T-cell (primary cell): Measurements from ENCODE around the gene MYO15A. TPM values are rescaled to one million over a fixed set of nuclear protein-coding genes. Genes with fewer than 3 reads are reported as not detected.

Experiments used
- ATAC-seq, 4 experiments: fragments of 200-7000 bp in 3 of 4; fragments of 150-1000 bp in 1 of 4; cut with Tn5 transposase; replicated peaks in 1 of 4; 1 replicate in 3 of 4; 2 replicates in 1 of 4; pipeline ENCODE4 v1.10.0; 2021; ENCODE audit warnings: moderate library complexity in 3 of 4, mild to moderate bottlenecking in 2 of 4, moderate number of reproducible peaks in 1 of 4
- CTCF ChIA-PET, 2 donors: fragments of 300-600 bp; sonication (Branson Sonifier 250); formaldehyde crosslinking; loops; one replicate each; lab custom pipeline; 2022; ENCODE audit warnings: antibody characterized with exemption in 2 of 2; lab: Charles Lee
- POLR2A ChIA-PET, 2 donors: fragments of 300-600 bp; sonication (Branson Sonifier 250); formaldehyde crosslinking; loops; one replicate each; lab custom pipeline; 2022; ENCODE audit warnings: antibody characterized with exemption in 2 of 2; lab: Charles Lee
- DNase-seq, 35 experiments: peaks; one replicate each; pipeline versions ENCODE4 v3.0.0 to v3.0.0-alpha.2; 2013 to 2023
- H3K27ac ChIP-seq: one replicate; pipeline ENCODE4 v1.5.1; 2013; ENCODE audit warnings: low read length
- H3K27me3 ChIP-seq, 2 experiments: replicated peaks in 1 of 2; 1 replicate in 1 of 2; 2 replicates in 1 of 2; pipeline versions ENCODE4 v1.6.1 to v1.7.0; 2013; ENCODE audit warnings: low read length in 1 of 2, mixed read lengths in 1 of 2; ENCODE audit not compliant: control insufficient read depth in 2 of 2, insufficient read depth in 2 of 2; ENCODE audit errors: extremely low read depth in 1 of 2
- H3K36me3 ChIP-seq, 2 donors: 1 replicate in 1 of 2; 2 replicates in 1 of 2; pipeline versions ENCODE4 v1.6.1 to v1.7.0; 2013; ENCODE audit warnings: low read length in 1 of 2; ENCODE audit not compliant: control insufficient read depth in 2 of 2, insufficient read depth in 1 of 2; ENCODE audit errors: extremely low read depth in 1 of 2
- H3K4me1 ChIP-seq, 2 experiments: 1 replicate in 1 of 2; 2 replicates in 1 of 2; pipeline versions ENCODE4 v1.6.1 to v1.7.0; 2013; ENCODE audit warnings: low read length in 2 of 2, mixed read lengths in 1 of 2; ENCODE audit not compliant: insufficient read depth in 2 of 2, control insufficient read depth in 1 of 2; ENCODE audit errors: extremely low read depth in 1 of 2
- H3K4me3 ChIP-seq, 2 donors: 1 replicate in 1 of 2; 2 replicates in 1 of 2; pipeline versions ENCODE4 v1.5.1 to v1.7.0; 2013; ENCODE audit warnings: mild to moderate bottlenecking in 2 of 2, low read length in 1 of 2, moderate library complexity in 1 of 2; ENCODE audit not compliant: control insufficient read depth in 1 of 2; ENCODE audit errors: extremely low read depth in 1 of 2
- H3K9me3 ChIP-seq: 2 replicates; pipeline ENCODE4 v1.7.0; 2013
- H3K27ac Mint-ChIP-seq, 2 donors: one replicate each; pipeline ENCODE4 v1.8.0; 2020 to 2021; ENCODE audit warnings: mild to moderate bottlenecking in 2 of 2, mixed read lengths in 2 of 2
- H3K27me3 Mint-ChIP-seq, 2 donors: one replicate each; pipeline ENCODE4 v1.8.0; 2021 to 2022; ENCODE audit warnings: mixed read lengths in 2 of 2
- H3K36me3 Mint-ChIP-seq: one replicate; pipeline ENCODE4 v1.8.0; 2021; ENCODE audit warnings: mixed read lengths
- H3K4me1 Mint-ChIP-seq, 3 donors: one replicate each; pipeline ENCODE4 v1.8.0; 2020 to 2022; ENCODE audit warnings: mixed read lengths in 3 of 3, mild to moderate bottlenecking in 1 of 3
- H3K4me3 Mint-ChIP-seq, 3 donors: one replicate each; pipeline ENCODE4 v1.8.0; 2020 to 2022; ENCODE audit warnings: mild to moderate bottlenecking in 3 of 3, mixed read lengths in 3 of 3, moderate library complexity in 3 of 3
- H3K9me3 Mint-ChIP-seq, 3 donors: one replicate each; pipeline ENCODE4 v1.8.0; 2020 to 2022; ENCODE audit warnings: mixed read lengths in 3 of 3
- WGBS: methylation state at CpG from one replicate; pipeline ENCODE4 v1.1.5; 2013; ENCODE audit warnings: missing lambda C conversion rate; ENCODE audit not compliant: insufficient coverage; 5-methylcytosine and 5-hydroxymethylcytosine counted together
- total RNA-seq, 35 experiments: library from RNA in 6 of 35; stranded (reverse) in 6 of 35; fragments of 120-200 nt in 1 of 35; gene quantifications; one replicate each; pipeline versions ENCODE4 v1.2.1 to v1.2.4 and lab custom pipeline; 2013 to 2026

Gene MYO15A
- total RNA-seq, 5 donors from 2014 or later (not counting 1 experiment from before 2014, with no cell fraction given): 0.76 to 1.9 (median 1.3) TPM

- no peak for ATAC-seq
- Mint-ChIP-seq H3K27ac (no peak overlapping the region), H3K4me1 (peaks cover 4 to 12% (median 11%) of the 10 kb centered on the region in 3 donors), H3K4me3 (no peak overlapping the region), H3K36me3 (peaks cover 5% of the 10 kb centered on the region), H3K9me3 (no peaks in the 10 kb centered on the region), H3K27me3 (peaks cover 5 to 6% of the 10 kb centered on the region in 2 donors)
- Histone ChIP-seq H3K36me3 (peaks cover 4 to 9% of the 10 kb centered on the region in 2 donors), H3K9me3 (no peaks in the 10 kb centered on the region), H3K27me3 (peaks cover 0 to 3% of the 10 kb centered on the region in 2 experiments), H3K4me1 (peaks cover 2 to 4% of the 10 kb centered on the region in 2 experiments), H3K27ac (no peak overlapping the region), H3K4me3 (no peak overlapping the region)
- POLR2A ChIA-PET: no interaction called here
- CTCF ChIA-PET: no interaction called here
- no peak for DNase-seq
- WGBS: 28% methylated on average over 4 of the region's 8 CpGs
Measured at GRCh38 chr17:18070861-18071340, 37.7 kb upstream of the MYO15A start.

- CTCF ChIA-PET: no interaction called here
- H3K27me3 Mint-ChIP-seq: peaks cover 5 to 12% of the 10 kb centered on the region in 2 donors
- H3K9me3 Mint-ChIP-seq: no peaks in the 10 kb centered on the region
- H3K4me3 ChIP-seq: no peak overlapping the region
- H3K36me3 ChIP-seq: peaks cover under 1 to 4% of the 10 kb centered on the region in 2 donors
- H3K27ac Mint-ChIP-seq: no peak overlapping the region
- H3K4me1 Mint-ChIP-seq: peaks cover 4 to 12% (median 11%) of the 10 kb centered on the region in 3 donors
- no peak overlapping the region for H3K4me3 Mint-ChIP-seq
- peaks cover 0 to 9% of the 10 kb centered on the region in 2 experiments for H3K27me3 ChIP-seq
- POLR2A ChIA-PET: no interaction called here
- no peak overlapping the region for H3K27ac ChIP-seq
- peaks cover 2 to 4% of the 10 kb centered on the region in 2 experiments for H3K4me1 ChIP-seq
- H3K9me3 ChIP-seq: no peaks in the 10 kb centered on the region
- DNase-seq: no peak
- no peak for ATAC-seq
- peaks cover 5% of the 10 kb centered on the region for H3K36me3 Mint-ChIP-seq
Measured at GRCh38 chr17:18071751-18072150, 36.8 kb upstream of the MYO15A start.

- no peaks in the 10 kb centered on the region for H3K36me3 Mint-ChIP-seq
- ATAC-seq (no peak), DNase-seq (no peak)
- H3K4me1 ChIP-seq: peaks cover 2 to 4% of the 10 kb centered on the region in 2 experiments
- H3K27ac ChIP-seq: no peak overlapping the region
- H3K27me3 ChIP-seq: peaks cover 0 to 25% of the 10 kb centered on the region in 2 experiments
- ChIA-PET CTCF (interaction anchor here in 1 of 2 donors (0.6 kb wide), 1 partner anchor 203 kb away, joined by 7 read pairs; no protein-coding TSS in a partner anchor), POLR2A (no interaction called here)
- no peak overlapping the region for H3K27ac Mint-ChIP-seq
- no peaks in the 10 kb centered on the region for H3K9me3 Mint-ChIP-seq
- H3K4me1 Mint-ChIP-seq: peaks cover 4 to 12% (median 11%) of the 10 kb centered on the region in 3 donors
- no peaks in the 10 kb centered on the region for H3K9me3 ChIP-seq
- H3K4me3 Mint-ChIP-seq: no peak overlapping the region
- WGBS: 87% methylated on average over 4 of the region's 6 CpGs
- peaks cover 11 to 16% of the 10 kb centered on the region in 2 donors for H3K27me3 Mint-ChIP-seq
- no peaks in the 10 kb centered on the region for H3K36me3 ChIP-seq
- no peak overlapping the region for H3K4me3 ChIP-seq
Measured at GRCh38 chr17:18074566-18075272, 33.8 kb upstream of the MYO15A start.

GRCh38 chr17:18076936-18077335 is 31.6 kb upstream of the MYO15A start:
- CTCF ChIA-PET: interaction anchor here in 1 of 2 donors (0.7 kb wide), 1 partner anchor 47 kb away, joined by 3 read pairs; no protein-coding TSS in a partner anchor
- Mint-ChIP-seq H3K4me3 (no peak overlapping the region), H3K9me3 (no peaks in the 10 kb centered on the region), H3K27me3 (peaks cover 11 to 20% of the 10 kb centered on the region in 2 donors), H3K36me3 (no peaks in the 10 kb centered on the region), H3K27ac (no peak overlapping the region), H3K4me1 (no peaks in the 10 kb centered on the region)
- no peak overlapping the region for H3K27ac ChIP-seq
- WGBS: 77% methylated on average over 4 of the region's 7 CpGs
- H3K27me3 ChIP-seq: peaks cover 0 to 34% of the 10 kb centered on the region in 2 experiments
- H3K4me3 ChIP-seq: no peak overlapping the region
- ATAC-seq (no peak), DNase-seq (no peak)
- H3K9me3 ChIP-seq: no peaks in the 10 kb centered on the region
- H3K4me1 ChIP-seq: no peaks in the 10 kb centered on the region
- POLR2A ChIA-PET: no interaction called here
- H3K36me3 ChIP-seq: no peaks in the 10 kb centered on the region

GRCh38 chr17:18079543-18079942 is 29.0 kb upstream of the MYO15A start:
- Mint-ChIP-seq H3K36me3 (no peaks in the 10 kb centered on the region), H3K27ac (no peak overlapping the region), H3K4me3 (no peak overlapping the region), H3K27me3 (peaks cover 11 to 20% of the 10 kb centered on the region in 2 donors), H3K4me1 (no peaks in the 10 kb centered on the region), H3K9me3 (no peaks in the 10 kb centered on the region)
- POLR2A ChIA-PET: no interaction called here
- H3K36me3 ChIP-seq: no peaks in the 10 kb centered on the region
- H3K9me3 ChIP-seq: no peaks in the 10 kb centered on the region
- CTCF ChIA-PET: interaction anchor here in 1 of 2 donors (0.6 kb wide), 1 partner anchor 322 kb away, joined by 3 read pairs; no protein-coding TSS in a partner anchor
- H3K4me3 ChIP-seq: no peak overlapping the region
- no peak overlapping the region for H3K27ac ChIP-seq
- H3K27me3 ChIP-seq: peaks cover 0 to 36% of the 10 kb centered on the region in 2 experiments
- no peaks in the 10 kb centered on the region for H3K4me1 ChIP-seq
- ATAC-seq (no peak), DNase-seq (no peak)
- 100% methylated on average over 2 of the region's 4 CpGs for WGBS

DNA sequence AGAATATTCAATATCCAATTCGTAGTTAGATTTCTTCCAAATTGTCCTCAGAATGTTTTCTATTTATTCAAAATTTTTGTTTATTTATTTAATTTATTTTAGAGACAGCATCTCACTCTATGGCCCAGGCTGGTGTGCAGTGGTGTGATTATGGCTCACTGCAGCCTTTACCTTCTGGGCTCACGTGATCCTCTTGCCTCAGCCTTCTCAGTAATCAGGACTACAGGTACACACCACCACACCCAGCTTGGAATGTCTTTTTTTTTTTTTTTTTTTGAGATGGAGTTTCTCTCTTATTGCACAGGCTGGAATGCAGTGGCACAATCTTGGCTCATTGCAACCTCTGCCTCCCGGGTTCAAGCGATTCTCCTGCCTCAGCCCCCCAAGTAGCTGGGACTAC is 24.3 kb upstream of the MYO15A start:
- Mint-ChIP-seq H3K4me3 (no peak overlapping the region), H3K36me3 (no peaks in the 10 kb centered on the region), H3K4me1 (peaks cover 19 to 21% (median 19%) of the 10 kb centered on the region in 3 donors), H3K9me3 (no peaks in the 10 kb centered on the region), H3K27me3 (peaks cover 3 to 4% of the 10 kb centered on the region in 2 donors), H3K27ac (no peak overlapping the region)
- no peaks in the 10 kb centered on the region for H3K36me3 ChIP-seq
- ATAC-seq (no peak), DNase-seq (no peak)
- no peak overlapping the region for H3K27ac ChIP-seq
- no CpG with 5 or more reads among the region's 4 CpGs for WGBS
- H3K27me3 ChIP-seq: peaks cover 0 to 12% of the 10 kb centered on the region in 2 experiments
- H3K9me3 ChIP-seq: no peaks in the 10 kb centered on the region
- no peak overlapping the region for H3K4me3 ChIP-seq
- peaks cover 6 to 23% of the 10 kb centered on the region in 2 experiments for H3K4me1 ChIP-seq
- ChIA-PET CTCF (interaction anchor here in 1 of 2 donors (0.5 kb wide), 1 partner anchor 442 kb away, joined by 5 read pairs; no protein-coding TSS in a partner anchor), POLR2A (no interaction called here)
